ENCODE results near the gene RNF17.

DNA sequence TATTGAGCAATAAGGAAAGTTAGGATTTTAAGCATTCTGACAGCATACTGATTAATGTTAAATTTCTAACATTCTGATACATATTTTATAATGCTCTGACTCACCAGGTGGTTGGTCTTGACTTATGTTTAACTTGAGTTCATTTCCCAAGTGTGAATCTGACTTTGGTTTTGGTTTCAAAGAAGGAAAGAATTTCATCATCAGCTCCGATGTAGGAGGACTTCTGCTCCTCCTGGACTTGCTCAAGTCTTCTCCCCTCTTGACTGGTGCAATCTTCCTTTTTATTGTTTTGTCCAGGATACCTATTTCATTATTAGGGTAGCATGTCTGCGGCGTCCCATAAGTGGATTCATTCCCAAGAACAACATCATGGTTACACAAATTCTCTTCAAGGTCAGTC is 141.3 kb downstream of the RNF17 start:
- TF ChIP-seq, protein P1, sequence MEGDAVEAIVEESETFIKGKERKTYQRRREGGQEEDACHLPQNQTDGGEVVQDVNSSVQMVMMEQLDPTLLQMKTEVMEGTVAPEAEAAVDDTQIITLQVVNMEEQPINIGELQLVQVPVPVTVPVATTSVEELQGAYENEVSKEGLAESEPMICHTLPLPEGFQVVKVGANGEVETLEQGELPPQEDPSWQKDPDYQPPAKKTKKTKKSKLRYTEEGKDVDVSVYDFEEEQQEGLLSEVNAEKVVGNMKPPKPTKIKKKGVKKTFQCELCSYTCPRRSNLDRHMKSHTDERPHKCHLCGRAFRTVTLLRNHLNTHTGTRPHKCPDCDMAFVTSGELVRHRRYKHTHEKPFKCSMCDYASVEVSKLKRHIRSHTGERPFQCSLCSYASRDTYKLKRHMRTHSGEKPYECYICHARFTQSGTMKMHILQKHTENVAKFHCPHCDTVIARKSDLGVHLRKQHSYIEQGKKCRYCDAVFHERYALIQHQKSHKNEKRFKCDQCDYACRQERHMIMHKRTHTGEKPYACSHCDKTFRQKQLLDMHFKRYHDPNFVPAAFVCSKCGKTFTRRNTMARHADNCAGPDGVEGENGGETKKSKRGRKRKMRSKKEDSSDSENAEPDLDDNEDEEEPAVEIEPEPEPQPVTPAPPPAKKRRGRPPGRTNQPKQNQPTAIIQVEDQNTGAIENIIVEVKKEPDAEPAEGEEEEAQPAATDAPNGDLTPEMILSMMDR (IDR thresholded peaks at IDR 0.05; ENCODE audit: insufficient read depth, low read length): no peak
- TF ChIP-seq POLR2AphosphoS5 (IDR thresholded peaks at IDR 0.05; ENCODE audit: low read depth): no peak
- TF ChIP-seq GABPA (IDR thresholded peaks at IDR 0.05; ENCODE audit: low read depth): no peak
- TF ChIP-seq SPI1 (IDR thresholded peaks at IDR 0.05; ENCODE audit: borderline replicate concordance, low read depth): no peak
- TF ChIP-seq, protein P2, sequence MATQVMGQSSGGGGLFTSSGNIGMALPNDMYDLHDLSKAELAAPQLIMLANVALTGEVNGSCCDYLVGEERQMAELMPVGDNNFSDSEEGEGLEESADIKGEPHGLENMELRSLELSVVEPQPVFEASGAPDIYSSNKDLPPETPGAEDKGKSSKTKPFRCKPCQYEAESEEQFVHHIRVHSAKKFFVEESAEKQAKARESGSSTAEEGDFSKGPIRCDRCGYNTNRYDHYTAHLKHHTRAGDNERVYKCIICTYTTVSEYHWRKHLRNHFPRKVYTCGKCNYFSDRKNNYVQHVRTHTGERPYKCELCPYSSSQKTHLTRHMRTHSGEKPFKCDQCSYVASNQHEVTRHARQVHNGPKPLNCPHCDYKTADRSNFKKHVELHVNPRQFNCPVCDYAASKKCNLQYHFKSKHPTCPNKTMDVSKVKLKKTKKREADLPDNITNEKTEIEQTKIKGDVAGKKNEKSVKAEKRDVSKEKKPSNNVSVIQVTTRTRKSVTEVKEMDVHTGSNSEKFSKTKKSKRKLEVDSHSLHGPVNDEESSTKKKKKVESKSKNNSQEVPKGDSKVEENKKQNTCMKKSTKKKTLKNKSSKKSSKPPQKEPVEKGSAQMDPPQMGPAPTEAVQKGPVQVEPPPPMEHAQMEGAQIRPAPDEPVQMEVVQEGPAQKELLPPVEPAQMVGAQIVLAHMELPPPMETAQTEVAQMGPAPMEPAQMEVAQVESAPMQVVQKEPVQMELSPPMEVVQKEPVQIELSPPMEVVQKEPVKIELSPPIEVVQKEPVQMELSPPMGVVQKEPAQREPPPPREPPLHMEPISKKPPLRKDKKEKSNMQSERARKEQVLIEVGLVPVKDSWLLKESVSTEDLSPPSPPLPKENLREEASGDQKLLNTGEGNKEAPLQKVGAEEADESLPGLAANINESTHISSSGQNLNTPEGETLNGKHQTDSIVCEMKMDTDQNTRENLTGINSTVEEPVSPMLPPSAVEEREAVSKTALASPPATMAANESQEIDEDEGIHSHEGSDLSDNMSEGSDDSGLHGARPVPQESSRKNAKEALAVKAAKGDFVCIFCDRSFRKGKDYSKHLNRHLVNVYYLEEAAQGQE (IDR thresholded peaks at IDR 0.05; ENCODE audit: insufficient replicate concordance, low read depth): no peak

All from HL-60 (cell line).